HG02759 (cell line): ENCODE measurements around the gene THSD4.
"Not testable (repeated sequence)": the region's sequence is repeated elsewhere in the genome, so short reads cannot be mapped to it uniquely, and the experiment has no call there.

Source experiments
- ATAC-seq: cut with Tn5 transposase; IDR thresholded peaks from one replicate; pipeline ENCODE4 v1.9.1; 2021; ENCODE audit warnings: mild to moderate bottlenecking, moderate library complexity; ENCODE audit not compliant: unreplicated experiment

Gene THSD4

DNA sequence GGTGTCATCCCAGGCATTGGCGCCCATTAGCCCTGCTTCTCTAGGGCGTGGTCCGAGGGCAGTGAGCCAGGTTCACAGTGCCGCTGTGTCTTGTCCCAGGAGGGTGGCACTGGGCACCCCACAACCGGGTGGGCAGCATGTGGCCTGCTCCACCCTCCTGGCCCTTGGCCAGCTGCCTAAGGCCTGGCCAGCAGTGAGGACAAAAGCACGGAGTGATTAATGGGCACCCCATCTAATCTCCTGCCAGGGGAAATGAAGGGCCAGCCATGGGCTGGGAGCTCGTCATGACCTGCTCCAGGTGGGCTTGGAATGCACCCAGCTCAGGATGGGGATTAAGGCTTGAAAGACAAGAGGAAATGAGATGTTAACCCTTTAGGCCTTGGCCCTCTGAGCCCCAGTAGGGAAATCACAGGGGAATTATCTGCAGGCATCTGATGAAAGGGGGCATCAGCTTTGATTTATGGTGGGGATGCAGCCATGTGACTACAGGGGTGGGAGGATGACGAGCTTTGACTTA lies 5.2 kb downstream of the THSD4 start:
- no peak for ATAC-seq

DNA sequence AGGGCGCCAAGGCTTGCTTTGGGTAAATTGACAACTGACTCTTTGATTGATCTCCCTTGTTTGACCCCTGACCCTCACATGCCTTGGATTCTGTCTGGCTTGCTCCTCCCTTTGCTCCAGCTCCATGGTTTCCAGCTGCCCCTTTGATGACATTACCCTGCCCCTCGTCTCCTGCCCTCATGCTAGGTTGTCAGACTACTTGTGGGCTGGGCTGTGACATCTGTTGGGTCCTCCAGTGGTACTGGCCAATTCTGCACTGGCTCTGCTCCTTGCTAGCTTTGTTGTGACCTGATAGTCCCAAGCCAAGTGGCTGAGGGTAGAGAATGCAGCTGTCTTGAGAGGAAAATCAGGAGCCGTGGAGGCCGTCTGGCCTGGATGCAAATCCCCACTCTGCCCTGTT lies 6.2 kb downstream of the THSD4 start:
- ATAC-seq = no peak

DNA sequence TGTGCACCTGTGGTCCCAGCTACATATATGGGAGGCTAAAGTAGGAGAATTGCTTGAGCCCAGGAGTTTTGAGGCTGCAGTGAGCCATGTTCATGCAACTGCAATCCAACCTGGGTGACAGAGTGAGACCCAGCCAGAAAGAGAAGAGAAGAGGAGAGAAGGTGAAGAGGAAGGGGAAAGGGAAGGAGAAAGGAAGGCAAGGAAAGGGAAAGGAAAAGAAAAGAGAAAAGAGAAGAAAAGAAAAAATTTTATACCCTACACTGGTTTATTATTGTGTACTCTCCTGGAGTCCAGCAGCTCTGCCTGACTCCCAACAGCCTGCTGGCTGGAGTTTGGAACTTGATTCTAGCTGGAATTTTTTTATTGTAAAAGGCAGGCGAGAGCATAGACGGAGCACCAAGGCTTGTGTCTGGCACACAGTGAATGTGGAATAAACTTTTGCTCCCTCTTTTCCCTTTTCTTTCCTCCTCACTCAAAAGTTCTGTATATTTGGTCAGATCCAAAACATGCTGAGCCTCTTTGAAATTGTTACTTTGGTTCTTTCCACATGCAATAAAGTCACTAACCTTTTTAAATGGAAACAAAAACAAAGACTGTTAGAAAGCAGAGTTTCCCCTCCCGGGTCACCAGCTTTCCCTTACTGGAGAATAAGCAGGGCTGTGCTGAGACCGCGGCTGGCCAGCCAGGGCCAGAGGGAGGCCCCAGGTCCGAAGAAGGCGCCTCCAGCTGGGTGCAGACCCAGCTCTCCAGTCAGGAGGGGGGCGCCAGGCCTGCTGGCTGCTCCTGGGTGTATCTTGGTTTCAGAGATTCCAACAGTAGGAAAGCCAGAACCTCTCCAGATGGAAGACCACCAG lies 9.9 kb downstream of the THSD4 start:
- no peak for ATAC-seq

DNA sequence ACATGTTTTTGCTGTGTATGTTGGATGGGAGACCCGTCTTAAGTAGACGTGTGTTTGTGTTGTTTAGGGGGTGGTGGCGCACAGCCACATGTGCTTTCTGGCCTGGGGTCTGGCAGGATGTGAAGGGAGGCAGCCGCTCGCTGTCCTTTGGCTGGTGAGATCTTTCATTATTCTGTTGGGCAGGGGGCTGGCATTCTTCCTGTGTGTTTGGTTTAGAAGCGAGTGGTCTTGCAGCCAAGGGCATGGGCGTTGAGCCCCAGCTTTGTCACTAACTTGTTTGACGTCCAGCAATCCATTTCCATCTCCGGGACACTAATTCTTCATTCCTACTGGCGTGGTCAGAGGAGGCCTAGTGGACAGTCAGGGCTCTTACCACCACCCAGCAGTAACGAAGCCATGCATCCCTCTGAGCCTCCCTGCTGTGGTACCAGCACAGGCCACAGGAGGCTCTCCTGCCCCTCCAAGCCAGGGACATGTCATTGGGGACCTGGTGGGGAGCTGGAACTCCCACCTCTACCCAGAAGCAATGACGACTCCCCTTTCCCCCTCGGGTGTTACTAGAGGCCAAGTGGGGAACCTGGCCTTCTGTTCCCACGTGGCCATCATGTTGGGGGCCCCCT lies 10.7 kb downstream of the THSD4 start:
- ATAC-seq = no peak

DNA sequence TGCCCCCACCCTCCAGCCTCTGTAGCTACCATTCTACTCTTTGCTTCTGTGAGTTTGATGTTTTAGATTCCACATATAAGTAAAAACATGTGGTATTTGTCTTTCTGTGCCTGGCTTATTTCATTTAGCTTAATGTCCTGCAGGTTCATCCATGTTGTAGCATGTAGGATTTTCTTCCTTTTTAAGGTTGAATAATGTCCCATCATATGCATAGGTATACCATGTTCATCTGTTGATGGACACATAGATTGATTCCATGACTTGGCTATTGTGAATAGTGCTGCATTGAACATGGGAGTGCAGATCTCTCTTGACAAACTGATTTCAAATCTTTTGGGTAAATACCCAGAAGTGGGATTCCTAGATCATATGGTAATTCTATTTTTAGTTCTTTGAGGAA lies 11.8 kb downstream of the THSD4 start:
- ATAC-seq = no peak

DNA sequence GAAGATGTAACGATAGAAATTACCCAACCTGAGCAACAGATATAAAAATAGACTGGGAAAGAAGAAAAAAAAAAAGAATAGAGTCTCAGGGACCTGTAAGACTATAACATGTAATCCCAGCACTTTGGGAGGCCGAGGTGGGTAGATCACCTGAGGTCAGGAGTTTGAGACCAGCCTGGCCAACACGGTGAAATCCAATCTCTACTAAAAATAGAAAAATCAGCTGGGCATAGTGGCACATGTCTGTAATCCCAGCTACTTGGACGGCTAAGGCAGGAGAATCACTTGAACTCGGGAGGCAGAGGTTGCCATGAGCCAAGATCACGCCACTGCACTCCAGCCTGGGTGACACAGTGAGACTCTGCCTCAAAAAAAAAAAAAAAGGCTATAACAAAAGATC lies 12.9 kb downstream of the THSD4 start:
- not testable (repeated sequence) for ATAC-seq

DNA sequence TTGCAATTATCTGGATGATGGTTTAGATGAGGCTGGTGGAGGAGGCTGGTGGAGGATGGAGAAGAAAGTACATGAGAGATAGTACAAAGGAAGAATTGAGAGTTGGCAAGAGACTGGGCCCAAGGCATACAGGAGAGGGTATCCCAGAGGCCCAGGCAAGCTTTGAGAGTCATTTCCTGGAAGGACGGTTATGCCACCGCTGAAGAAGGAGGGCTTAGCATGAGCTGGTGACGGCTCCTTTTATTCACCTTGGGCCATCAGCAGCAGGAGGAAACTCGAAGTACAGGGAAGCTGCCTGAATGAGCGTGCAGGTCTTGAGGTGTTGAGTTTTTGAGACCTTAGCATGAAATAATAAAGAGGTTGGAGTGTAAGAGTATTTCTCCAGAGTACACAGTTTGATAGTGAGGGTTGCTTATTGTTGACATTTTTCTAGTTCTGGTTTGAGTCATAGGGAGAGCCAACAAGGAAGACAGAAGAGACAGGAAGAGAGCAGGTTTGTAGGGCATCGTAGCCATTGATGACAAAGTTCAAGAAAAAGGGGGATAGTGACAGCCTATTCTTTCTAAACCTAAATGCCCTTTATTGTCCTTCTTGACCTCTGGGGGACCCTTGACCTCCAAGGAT lies 13.8 kb downstream of the THSD4 start:
- no peak for ATAC-seq

DNA sequence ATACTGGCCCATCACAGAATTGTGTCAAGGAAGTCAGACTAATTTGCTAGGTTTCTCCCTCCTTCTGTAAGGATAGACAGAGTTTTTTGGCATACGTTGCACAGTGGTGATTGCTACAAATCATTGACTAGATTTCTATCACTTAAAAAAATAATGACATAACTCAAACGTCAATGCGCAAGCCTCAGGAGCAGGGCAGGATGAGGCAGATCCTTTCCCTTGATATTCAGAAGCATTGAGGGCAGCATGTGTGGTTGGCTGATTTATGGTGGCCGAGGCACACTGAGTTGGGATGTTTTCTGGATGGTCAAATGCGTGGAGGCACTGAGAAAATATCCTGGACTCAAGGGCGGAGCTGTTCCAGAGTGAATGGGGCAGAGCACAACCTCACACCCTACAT lies 14.4 kb downstream of the THSD4 start:
- no peak for ATAC-seq

DNA sequence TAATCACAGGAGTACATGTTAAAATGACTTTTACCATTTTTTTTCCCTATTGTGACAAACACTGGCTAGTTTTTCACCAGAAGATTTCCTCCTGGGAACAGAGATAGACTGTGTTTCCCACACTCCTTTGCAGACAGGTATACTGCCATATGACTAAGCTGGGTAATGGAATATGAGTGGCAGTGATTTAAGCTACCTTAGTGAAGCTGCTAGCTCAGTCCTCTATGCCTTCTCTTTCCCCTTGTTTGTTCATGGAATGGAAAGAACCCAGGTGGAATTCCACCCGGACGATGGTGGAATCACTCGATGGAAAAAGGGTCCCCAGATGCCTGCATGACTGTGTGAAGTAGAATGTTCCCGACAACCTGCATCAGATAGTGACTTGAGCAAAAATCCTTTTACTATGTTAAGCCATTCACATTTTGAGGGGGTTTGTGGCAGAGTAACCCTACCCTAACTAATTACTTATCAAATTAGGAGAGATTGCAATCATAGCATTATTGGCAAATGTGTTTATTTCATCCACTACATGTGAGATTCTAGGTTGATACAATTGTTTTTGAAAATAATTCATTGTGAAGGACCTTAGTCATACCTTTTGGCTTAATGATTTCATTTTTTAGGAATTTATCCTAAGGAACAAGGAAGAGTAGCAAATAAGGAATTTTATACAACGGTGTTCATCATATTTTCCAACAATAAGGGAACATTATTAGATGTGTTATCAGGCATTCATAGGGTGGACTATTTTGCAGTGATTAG lies 16.5 kb downstream of the THSD4 start:
- ATAC-seq = no peak

DNA sequence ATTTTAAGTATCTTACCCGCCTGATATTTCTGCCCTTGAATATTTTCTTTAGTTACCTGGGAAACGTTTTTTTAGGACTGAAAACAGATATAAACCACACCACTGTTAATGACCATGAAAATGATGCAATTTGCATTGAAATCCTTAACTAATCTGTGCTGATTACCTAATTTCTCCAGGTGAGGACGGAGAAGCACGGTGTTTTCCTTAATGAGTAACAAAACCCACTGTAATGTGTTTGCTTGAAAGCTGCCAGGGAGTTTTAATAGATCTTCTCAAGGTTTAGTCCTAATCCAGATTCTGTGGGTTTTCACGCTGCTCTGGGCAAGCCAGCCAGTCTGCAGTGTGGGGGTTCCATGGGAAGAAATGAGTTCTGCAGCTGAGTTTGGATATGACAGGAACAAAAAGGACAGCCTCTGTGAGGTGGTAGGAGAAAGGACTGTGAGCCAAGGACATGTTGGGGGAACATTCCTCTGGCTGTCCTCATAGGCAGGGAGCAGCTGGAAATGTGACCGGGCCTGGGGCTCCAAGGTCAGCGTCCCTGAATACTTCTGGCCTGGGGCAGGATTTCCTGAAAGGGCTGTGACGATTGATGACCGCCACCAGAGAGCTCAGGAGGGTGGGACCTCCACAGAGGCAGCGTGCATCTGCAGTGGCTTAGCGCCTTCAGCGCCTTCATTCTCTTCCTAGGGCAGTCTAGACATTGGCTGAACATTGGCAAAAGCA lies 18.6 kb downstream of the THSD4 start:
- no peak for ATAC-seq

DNA sequence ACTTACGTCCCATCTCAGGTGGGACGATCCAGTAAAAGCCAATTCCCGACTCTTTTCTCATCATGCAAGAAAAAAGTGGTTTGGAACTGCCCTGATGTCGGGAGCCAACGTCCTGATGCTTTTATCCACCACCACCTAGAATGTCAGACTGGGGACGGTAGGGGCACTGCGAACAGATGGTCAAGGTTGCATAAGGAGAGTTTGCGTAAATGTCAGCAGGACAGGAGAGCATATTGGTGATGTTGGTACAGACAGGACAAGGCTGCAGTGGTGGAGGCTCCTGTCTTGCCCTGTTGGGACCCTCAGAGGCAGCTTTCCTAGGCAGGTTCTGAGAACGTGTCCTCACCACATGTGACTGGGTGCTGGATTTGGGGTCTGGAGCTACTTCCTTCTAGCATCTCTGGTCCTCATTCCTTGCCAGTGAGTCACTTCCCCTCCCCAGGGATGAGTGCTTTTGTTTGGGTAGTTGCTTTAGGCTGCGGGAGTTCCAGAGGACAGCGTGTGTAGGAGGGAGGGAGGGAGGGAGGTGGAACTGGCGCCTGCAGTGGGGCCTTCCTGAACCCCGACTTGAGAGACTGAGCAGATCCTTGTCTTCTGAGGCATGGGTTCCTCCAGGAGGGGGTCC lies 21.0 kb downstream of the THSD4 start:
- ATAC-seq = no peak

DNA sequence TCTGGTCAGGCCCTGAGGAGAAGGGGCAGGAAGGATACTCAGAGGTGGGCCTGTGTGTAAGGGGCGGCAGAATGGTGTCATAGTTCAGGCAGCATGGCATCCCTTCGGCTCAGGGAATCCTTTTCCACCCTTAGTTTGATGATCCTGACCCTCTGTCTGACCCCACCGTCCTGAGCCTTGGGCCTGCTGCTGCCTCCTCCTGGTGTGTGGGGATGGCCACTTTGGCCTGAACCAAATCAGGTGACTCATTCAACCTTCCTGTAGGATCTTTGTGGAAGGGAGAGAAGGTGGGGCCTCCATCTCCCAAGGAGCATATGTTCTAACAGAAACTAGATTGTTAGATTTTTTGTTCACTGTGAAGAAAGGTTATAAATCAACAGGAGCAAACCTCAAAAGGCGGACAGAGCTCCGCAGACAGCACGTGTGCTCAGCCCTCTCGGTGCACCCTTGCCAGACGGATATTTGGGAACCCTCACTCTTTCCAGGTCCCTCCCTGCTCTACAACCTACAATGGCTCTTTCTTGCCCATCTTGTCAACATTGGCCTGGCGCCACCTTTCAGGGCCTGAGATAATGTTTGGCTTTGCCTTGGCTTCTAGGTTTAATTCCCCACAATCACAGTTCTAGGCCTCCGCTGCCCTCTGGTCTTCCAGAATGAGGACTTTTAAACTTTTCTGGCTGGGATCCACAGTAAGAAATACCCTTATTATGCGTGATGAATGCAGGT lies 21.7 kb downstream of the THSD4 start:
- ATAC-seq = no peak

DNA sequence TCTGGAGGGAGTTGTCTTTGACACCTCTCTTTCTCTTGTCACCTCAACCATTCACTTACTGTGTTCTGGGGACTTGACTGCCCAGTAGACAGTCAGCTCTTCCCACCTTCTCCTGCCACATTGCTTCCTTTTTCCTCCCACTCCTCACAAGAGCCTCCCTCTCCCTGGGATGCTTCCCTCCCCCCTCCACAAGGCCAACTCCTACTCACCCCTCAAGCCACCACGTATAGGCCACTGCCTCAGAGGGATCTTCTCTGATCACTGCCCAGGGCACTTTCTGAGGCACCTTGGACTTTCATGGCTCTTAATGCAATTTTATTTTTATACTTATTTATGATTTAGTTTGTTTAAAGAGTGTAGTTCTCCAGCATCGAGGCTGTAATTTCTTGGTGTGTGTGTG lies 23.2 kb downstream of the THSD4 start:
- no peak for ATAC-seq

DNA sequence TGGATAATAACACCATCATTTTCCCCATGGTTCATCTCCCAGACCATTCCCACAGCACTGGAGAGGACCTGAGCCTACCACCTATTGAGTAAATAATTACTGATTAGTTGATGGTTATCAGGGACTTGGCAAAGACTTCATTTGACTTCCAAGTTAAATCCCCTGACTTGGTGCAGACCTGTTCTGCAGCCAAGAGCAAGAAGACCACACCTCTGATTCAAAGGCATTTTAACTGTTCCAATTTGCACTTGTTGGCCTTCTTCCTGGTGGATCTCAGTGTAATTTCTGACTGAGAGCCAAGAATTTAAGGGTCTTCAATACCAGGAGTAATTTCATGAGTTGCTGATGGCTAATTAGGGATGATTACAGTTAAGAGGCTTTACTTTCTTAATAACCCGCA lies 24.0 kb downstream of the THSD4 start:
- no peak for ATAC-seq

DNA sequence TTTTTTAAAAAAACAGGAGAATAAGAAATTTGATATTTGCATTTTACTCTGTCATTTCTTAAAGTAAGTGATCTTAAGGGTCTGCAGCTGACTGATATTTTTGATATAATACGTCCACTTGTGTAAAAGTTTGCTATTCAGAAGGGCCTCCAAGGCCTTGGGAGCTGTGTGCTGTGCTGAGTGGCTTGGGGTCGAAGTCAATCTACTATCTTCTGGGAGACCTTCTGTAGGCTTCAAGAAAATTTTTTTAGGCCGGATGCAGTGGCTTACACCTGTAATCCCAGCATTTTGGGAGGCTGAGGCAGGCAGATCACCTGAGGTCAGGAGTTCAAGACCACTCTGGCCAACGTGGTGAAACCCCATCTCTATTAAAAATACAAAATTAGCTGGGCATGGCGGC lies 26.3 kb downstream of the THSD4 start:
- ATAC-seq = no peak

DNA sequence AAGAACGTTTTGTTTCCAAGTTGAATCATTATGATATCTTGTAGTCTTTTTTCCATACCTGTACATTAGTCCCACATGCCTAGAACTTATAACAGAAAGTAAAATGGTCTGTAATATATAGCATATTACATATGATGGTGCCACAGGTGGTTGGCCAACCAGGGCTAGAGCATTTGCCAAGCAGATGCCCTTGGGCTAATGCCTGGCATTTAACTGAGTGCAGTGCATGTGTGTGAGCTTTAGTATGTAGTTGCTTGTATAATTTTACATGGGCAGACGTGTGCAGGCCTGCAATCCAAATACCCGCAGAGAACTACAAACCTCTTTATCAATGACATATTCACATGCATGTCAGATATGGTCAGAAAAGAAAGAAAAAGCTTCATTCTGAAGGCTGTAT lies 27.5 kb downstream of the THSD4 start:
- ATAC-seq = no peak

DNA sequence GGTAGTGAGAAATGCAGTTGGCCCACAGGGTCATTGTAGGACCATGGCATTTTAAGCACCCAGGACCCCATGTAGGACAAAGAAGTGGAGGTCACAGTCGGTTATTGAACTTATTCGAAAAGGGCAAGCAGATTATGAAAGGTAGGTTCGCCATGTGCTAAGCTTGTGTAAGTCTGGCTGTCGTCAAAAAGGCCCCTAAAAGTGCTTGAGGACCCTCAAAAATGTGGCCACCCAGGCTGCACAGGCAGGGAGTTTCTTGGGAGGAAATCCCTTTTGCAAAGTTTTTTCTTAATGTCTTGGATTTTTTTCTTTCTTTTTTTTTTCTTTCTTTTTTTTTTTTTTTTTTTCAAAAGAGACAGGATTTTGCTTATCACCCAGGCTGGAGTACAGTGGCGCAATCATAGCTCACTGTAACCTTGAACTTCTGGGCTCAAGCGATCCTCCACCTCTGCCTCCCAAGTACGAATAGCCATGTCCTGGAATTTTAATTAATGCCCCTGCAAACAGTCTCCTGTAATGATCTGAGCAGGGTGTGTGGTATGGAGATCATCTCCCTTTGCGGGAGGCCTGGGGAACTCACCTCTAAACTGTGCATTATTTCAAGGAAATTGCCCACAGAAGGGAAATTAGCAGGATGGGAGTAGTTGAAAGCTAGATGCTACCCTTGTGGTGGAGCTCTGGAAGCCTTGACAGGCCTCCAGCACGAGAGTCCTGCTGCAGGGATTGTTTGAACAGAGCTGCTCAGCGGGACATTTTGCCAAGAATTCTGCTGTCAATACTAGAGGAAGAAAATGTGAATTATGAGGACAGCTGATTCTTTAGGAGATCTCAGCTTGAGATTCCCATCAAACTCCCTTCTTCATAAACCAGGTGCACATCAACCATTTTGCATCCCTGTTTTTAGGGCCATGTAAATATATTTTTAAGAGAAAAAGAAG lies 28.4 kb downstream of the THSD4 start:
- ATAC-seq = no peak

DNA sequence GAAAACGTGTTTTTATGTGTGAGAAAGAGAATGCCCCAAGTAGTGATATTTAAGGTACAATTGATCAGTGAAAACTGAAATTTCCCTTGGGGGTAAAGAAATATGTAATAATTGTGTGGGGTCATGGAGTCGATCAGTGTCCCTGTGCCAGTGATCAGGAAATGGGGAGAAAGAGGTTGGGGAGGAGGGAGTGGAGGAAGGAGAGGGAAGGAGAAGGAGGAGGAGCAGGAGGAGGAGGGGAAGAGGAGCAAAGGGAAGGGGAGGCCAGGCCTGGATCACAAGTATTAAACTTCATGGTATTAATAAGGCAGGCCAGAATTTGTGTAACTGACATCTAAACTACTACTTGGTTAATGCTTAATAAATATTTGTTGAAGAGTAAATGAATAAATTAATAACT lies 30.4 kb downstream of the THSD4 start:
- ATAC-seq = no peak
